ENCODE data around the gene ATOX1. TPM values are rescaled to one million over a fixed set of nuclear protein-coding genes. Genes with fewer than 3 reads are reported as not detected.
"Not testable (repeated sequence)": the region's sequence is repeated elsewhere in the genome, so short reads cannot be mapped to it uniquely, and the experiment has no call there.

The ATOX1 gene
- total RNA-seq, 2 donors from 2014 or later: 54.6 to 62.4 TPM

- intact Hi-C loops (cut with DNase I): no loop called here
- Histone ChIP-seq H3K36me3 (no peaks in the 10 kb centered on the region), H3K9me3 (no peaks in the 10 kb centered on the region), H3K4me3 (no peak overlapping the region), H3K9ac (ENCODE audit: low read depth in 2 of 2, low read length in 2 of 2) (no peak overlapping the region), H3K27ac (no peak overlapping the region), H3K27me3 (no peaks in the 10 kb centered on the region), H3K4me1 (no peaks in the 10 kb centered on the region)
- no peak for TF ChIP-seq CTCF (IDR thresholded peaks at IDR 0.05)
- no peak for DNase-seq
These were observed 24.9 kb downstream of the ATOX1 start for GRCh38 chr5:151733358-151734063.

- intact Hi-C loops (cut with DNase I): no loop called here
- no peaks in the 10 kb centered on the region for H3K27me3 ChIP-seq
- TF ChIP-seq CTCF (IDR thresholded peaks at IDR 0.05): no peak
These were observed 28.1 kb downstream of the ATOX1 start for GRCh38 chr5:151730381-151730780.

GRCh38 chr5:151729597-151729996 is 28.8 kb downstream of the ATOX1 start:
- H3K27ac ChIP-seq; H3K27me3 ChIP-seq; H3K9ac ChIP-seq (ENCODE audit: low read depth in 2 of 2, low read length in 2 of 2); H3K4me1 ChIP-seq; intact Hi-C loops (cut with DNase I); H3K9me3 ChIP-seq; H3K4me3 ChIP-seq; DNase-seq; H3K36me3 ChIP-seq: not testable (repeated sequence)

More at GRCh38 chr5:151730381-151730780, 28.1 kb downstream of the ATOX1 start:
- no peaks in the 10 kb centered on the region for H3K4me1 ChIP-seq
- no peaks in the 10 kb centered on the region for H3K36me3 ChIP-seq
- no peak overlapping the region for H3K27ac ChIP-seq
- H3K4me3 ChIP-seq: no peak overlapping the region
- no peak for DNase-seq
- H3K9me3 ChIP-seq: no peaks in the 10 kb centered on the region
- H3K9ac ChIP-seq (ENCODE audit: low read depth in 2 of 2, low read length in 2 of 2): no peak overlapping the region

GRCh38 chr5:151724360-151724759 is 34.1 kb downstream of the ATOX1 start:
- TF ChIP-seq CTCF (IDR thresholded peaks at IDR 0.05): no peak
- Histone ChIP-seq H3K9ac (ENCODE audit: low read depth in 2 of 2, low read length in 2 of 2) (no peak overlapping the region), H3K27ac (no peak overlapping the region), H3K9me3 (no peaks in the 10 kb centered on the region), H3K36me3 (no peaks in the 10 kb centered on the region), H3K4me3 (no peak overlapping the region), H3K27me3 (no peaks in the 10 kb centered on the region), H3K4me1 (no peaks in the 10 kb centered on the region)
- intact Hi-C loops (cut with DNase I): loop anchor here (5.0 kb wide), 1 partner anchor 67 kb away; no protein-coding TSS in a partner anchor
- DNase-seq: no peak

GRCh38 chr5:151722546-151722945 is 35.9 kb downstream of the ATOX1 start:
- no peak for TF ChIP-seq CTCF (IDR thresholded peaks at IDR 0.05)
- no peaks in the 10 kb centered on the region for H3K36me3 ChIP-seq
- no peaks in the 10 kb centered on the region for H3K4me1 ChIP-seq
- DNase-seq: no peak
- intact Hi-C loops (cut with DNase I): loop anchor here (5.0 kb wide), 1 partner anchor 65 kb away; no protein-coding TSS in a partner anchor
- H3K9me3 ChIP-seq: no peaks in the 10 kb centered on the region
- H3K4me3 ChIP-seq: no peak overlapping the region
- no peak overlapping the region for H3K9ac ChIP-seq (ENCODE audit: low read depth in 2 of 2, low read length in 2 of 2)
- H3K27me3 ChIP-seq: no peaks in the 10 kb centered on the region
- no peak overlapping the region for H3K27ac ChIP-seq

- TF ChIP-seq CTCF (IDR thresholded peaks at IDR 0.05): no peak
- DNase-seq: no peak
- no peaks in the 10 kb centered on the region for H3K4me1 ChIP-seq
- no peak overlapping the region for H3K9ac ChIP-seq (ENCODE audit: low read depth in 2 of 2, low read length in 2 of 2)
- no peak overlapping the region for H3K27ac ChIP-seq
- intact Hi-C loops (cut with DNase I): loop anchor here (5.0 kb wide), 1 partner anchor 65 kb away; no protein-coding TSS in a partner anchor
- H3K27me3 ChIP-seq: no peaks in the 10 kb centered on the region
- no peaks in the 10 kb centered on the region for H3K36me3 ChIP-seq
- no peak overlapping the region for H3K4me3 ChIP-seq
- no peaks in the 10 kb centered on the region for H3K9me3 ChIP-seq
These were observed 36.5 kb downstream of the ATOX1 start for GRCh38 chr5:151721812-151722391.

Measured in colonic mucosa (tissue), 4 donors.